ENCODE data around the gene PXT1. TPM values are rescaled to one million over a fixed set of nuclear protein-coding genes. Genes with fewer than 3 reads are reported as not detected.

The PXT1 gene
- total RNA-seq, 1 experiment from 2014 or later: not detected

GRCh38 chr6:36402481-36402880, 40.2 kb downstream of the PXT1 start:
- Histone ChIP-seq H2AFZ (ENCODE audit: low read length) (no peak overlapping the region), H3K9me2 (replicated peaks; ENCODE audit: insufficient read depth, low read length) (no peaks in the 10 kb centered on the region), H3K4me1 (ENCODE audit: low read length) (no peaks in the 10 kb centered on the region), H3K9me3 (ENCODE audit: low read length) (no peaks in the 10 kb centered on the region), H3K4me3 (ENCODE audit: low read length) (no peak overlapping the region), H3K27ac (ENCODE audit: low read length) (no peak overlapping the region), H4K20me1 (ENCODE audit: insufficient read depth, low read depth, low read length) (no peaks in the 10 kb centered on the region), H3K36me3 (ENCODE audit: insufficient read depth, low read length) (no peaks in the 10 kb centered on the region), H3K79me2 (ENCODE audit: low read length) (no peaks in the 10 kb centered on the region), H3K9ac (ENCODE audit: low read length) (no peak overlapping the region), H3K4me2 (ENCODE audit: low read depth, low read length, poor library complexity, severe bottlenecking) (no peak overlapping the region), H3K27me3 (ENCODE audit: low read length) (no peaks in the 10 kb centered on the region)
- no peak for DNase-seq

- no peaks in the 10 kb centered on the region for H3K4me1 ChIP-seq (ENCODE audit: low read length)
- no peaks in the 10 kb centered on the region for H3K9me3 ChIP-seq (ENCODE audit: low read length)
- H3K9me2 ChIP-seq (replicated peaks; ENCODE audit: insufficient read depth, low read length): no peaks in the 10 kb centered on the region
- H3K4me3 ChIP-seq (ENCODE audit: low read length): no peak overlapping the region
- no peaks in the 10 kb centered on the region for H3K79me2 ChIP-seq (ENCODE audit: low read length)
- no peak for DNase-seq
- no peaks in the 10 kb centered on the region for H4K20me1 ChIP-seq (ENCODE audit: insufficient read depth, low read depth, low read length)
- no peak overlapping the region for H3K9ac ChIP-seq (ENCODE audit: low read length)
- H2AFZ ChIP-seq (ENCODE audit: low read length): no peak overlapping the region
- H3K27me3 ChIP-seq (ENCODE audit: low read length): no peaks in the 10 kb centered on the region; the same call in 1 of the 2 replicates
- H3K4me2 ChIP-seq (ENCODE audit: low read depth, low read length, poor library complexity, severe bottlenecking): no peak overlapping the region
- no peak overlapping the region for H3K27ac ChIP-seq (ENCODE audit: low read length)
- H3K36me3 ChIP-seq (ENCODE audit: insufficient read depth, low read length): no peaks in the 10 kb centered on the region
These were observed 42.7 kb downstream of the PXT1 start for GRCh38 chr6:36399970-36400369.

GRCh38 chr6:36392621-36393020, 50.0 kb downstream of the PXT1 start:
- H3K4me2 ChIP-seq (ENCODE audit: low read depth, low read length, poor library complexity, severe bottlenecking): no peak overlapping the region
- H4K20me1 ChIP-seq (ENCODE audit: insufficient read depth, low read depth, low read length): no peaks in the 10 kb centered on the region
- H3K9ac ChIP-seq (ENCODE audit: low read length): no peak overlapping the region
- no peak overlapping the region for H3K27ac ChIP-seq (ENCODE audit: low read length)
- H2AFZ ChIP-seq (ENCODE audit: low read length): no peak overlapping the region
- no peak overlapping the region for H3K4me3 ChIP-seq (ENCODE audit: low read length)
- H3K4me1 ChIP-seq (ENCODE audit: low read length): 0 out of 2 replicates have a peak, but pooled peaks cover under 1% of the 10 kb centered on the region
- H3K36me3 ChIP-seq (ENCODE audit: insufficient read depth, low read length): no peaks in the 10 kb centered on the region
- H3K79me2 ChIP-seq (ENCODE audit: low read length): no peaks in the 10 kb centered on the region
- peak; percentile 50 for DNase-seq
- H3K9me3 ChIP-seq (ENCODE audit: low read length): no peaks in the 10 kb centered on the region
- no peaks in the 10 kb centered on the region; the same call in 1 of the 2 replicates for H3K27me3 ChIP-seq (ENCODE audit: low read length)
- no peaks in the 10 kb centered on the region for H3K9me2 ChIP-seq (replicated peaks; ENCODE audit: insufficient read depth, low read length)

- Histone ChIP-seq H3K4me2 (ENCODE audit: low read depth, low read length, poor library complexity, severe bottlenecking) (no peak overlapping the region), H3K27ac (ENCODE audit: low read length) (no peak overlapping the region), H3K36me3 (ENCODE audit: insufficient read depth, low read length) (no peaks in the 10 kb centered on the region), H3K9me2 (replicated peaks; ENCODE audit: insufficient read depth, low read length) (no peaks in the 10 kb centered on the region), H2AFZ (ENCODE audit: low read length) (no peak overlapping the region), H3K4me3 (ENCODE audit: low read length) (no peak overlapping the region), H4K20me1 (ENCODE audit: insufficient read depth, low read depth, low read length) (no peaks in the 10 kb centered on the region), H3K9me3 (ENCODE audit: low read length) (no peaks in the 10 kb centered on the region), H3K79me2 (ENCODE audit: low read length) (no peaks in the 10 kb centered on the region), H3K9ac (ENCODE audit: low read length) (no peak overlapping the region), H3K27me3 (ENCODE audit: low read length) (no peaks in the 10 kb centered on the region; the same call in 1 of the 2 replicates), H3K4me1 (ENCODE audit: low read length) (peaks cover 14% of the 10 kb centered on the region)
- no peak for DNase-seq
These were observed 53.3 kb downstream of the PXT1 start for GRCh38 chr6:36389353-36389752.

- 0 out of 2 replicates have a peak within 1 kb of the TSS, but pooled peaks have one; percentile 17 for H3K9ac ChIP-seq (ENCODE audit: low read length)
- H3K79me2 ChIP-seq (ENCODE audit: low read length): no peaks in the 10 kb centered on the region
- no peaks in the 10 kb centered on the region for H4K20me1 ChIP-seq (ENCODE audit: insufficient read depth, low read depth, low read length)
- peak within 1 kb of the TSS; percentile 49 for H3K4me2 ChIP-seq (ENCODE audit: low read depth, low read length, poor library complexity, severe bottlenecking)
- H3K9me3 ChIP-seq (ENCODE audit: low read length): no peaks in the 10 kb centered on the region
- H2AFZ ChIP-seq (ENCODE audit: low read length): 0 out of 2 replicates have a peak within 1 kb of the TSS, but pooled peaks have one; percentile 78
- H3K9me2 ChIP-seq (replicated peaks; ENCODE audit: insufficient read depth, low read length): no peaks in the 10 kb centered on the region
- H3K4me1 ChIP-seq (ENCODE audit: low read length): peaks cover 14% of the 10 kb centered on the region
- peak within 1 kb of the TSS; percentile 43; the same call in 1 of the 2 replicates for H3K4me3 ChIP-seq (ENCODE audit: low read length)
- H3K27ac ChIP-seq (ENCODE audit: low read length): no peak within 1 kb of the TSS
- no peak for DNase-seq
- H3K36me3 ChIP-seq (ENCODE audit: insufficient read depth, low read length): no peaks in the 10 kb centered on the region
- H3K27me3 ChIP-seq (ENCODE audit: low read length): no peaks in the 10 kb centered on the region; the same call in 1 of the 2 replicates
These were observed 55.0 kb downstream of the PXT1 start, which contains the start of gene ETV7 for GRCh38 chr6:36387440-36388303. Gene ETV7, minus strand, starts transcription at chr6:36387669. Its CDS starts 128 bp downstream, at chr6:36387541.

- peak overlapping the region; percentile 49 for H3K4me2 ChIP-seq (ENCODE audit: low read depth, low read length, poor library complexity, severe bottlenecking)
- no peak overlapping the region for H3K27ac ChIP-seq (ENCODE audit: low read length)
- no peaks in the 10 kb centered on the region for H3K79me2 ChIP-seq (ENCODE audit: low read length)
- no peak for DNase-seq
- H2AFZ ChIP-seq (ENCODE audit: low read length): 0 out of 2 replicates have a peak overlapping the region, but pooled peaks have one; percentile 78
- H3K27me3 ChIP-seq (ENCODE audit: low read length): no peaks in the 10 kb centered on the region; the same call in 1 of the 2 replicates
- no peaks in the 10 kb centered on the region for H3K9me2 ChIP-seq (replicated peaks; ENCODE audit: insufficient read depth, low read length)
- H3K36me3 ChIP-seq (ENCODE audit: insufficient read depth, low read length): no peaks in the 10 kb centered on the region
- no peaks in the 10 kb centered on the region for H3K9me3 ChIP-seq (ENCODE audit: low read length)
- peaks cover 14% of the 10 kb centered on the region for H3K4me1 ChIP-seq (ENCODE audit: low read length)
- H3K9ac ChIP-seq (ENCODE audit: low read length): 0 out of 2 replicates have a peak overlapping the region, but pooled peaks have one; percentile 17
- H4K20me1 ChIP-seq (ENCODE audit: insufficient read depth, low read depth, low read length): no peaks in the 10 kb centered on the region
- H3K4me3 ChIP-seq (ENCODE audit: low read length): peak overlapping the region; percentile 43; the same call in 1 of the 2 replicates
These were observed 55.9 kb downstream of the PXT1 start for GRCh38 chr6:36386495-36387439.

GRCh38 chr6:36384095-36384494, 58.6 kb downstream of the PXT1 start:
- no peaks in the 10 kb centered on the region for H3K79me2 ChIP-seq (ENCODE audit: low read length)
- no peak overlapping the region for H2AFZ ChIP-seq (ENCODE audit: low read length)
- no peaks in the 10 kb centered on the region for H4K20me1 ChIP-seq (ENCODE audit: insufficient read depth, low read depth, low read length)
- no peak overlapping the region for H3K4me3 ChIP-seq (ENCODE audit: low read length)
- H3K9me2 ChIP-seq (replicated peaks; ENCODE audit: insufficient read depth, low read length): no peaks in the 10 kb centered on the region
- H3K4me1 ChIP-seq (ENCODE audit: low read length): peaks cover 14% of the 10 kb centered on the region
- no peak overlapping the region for H3K9ac ChIP-seq (ENCODE audit: low read length)
- H3K27me3 ChIP-seq (ENCODE audit: low read length): no peaks in the 10 kb centered on the region; the same call in 1 of the 2 replicates
- H3K9me3 ChIP-seq (ENCODE audit: low read length): no peaks in the 10 kb centered on the region
- H3K27ac ChIP-seq (ENCODE audit: low read length): no peak overlapping the region
- H3K4me2 ChIP-seq (ENCODE audit: low read depth, low read length, poor library complexity, severe bottlenecking): no peak overlapping the region
- DNase-seq: no peak
- H3K36me3 ChIP-seq (ENCODE audit: insufficient read depth, low read length): no peaks in the 10 kb centered on the region

Data from Karpas-422 (cell line).